GM19328 (cell line): Measurements from ENCODE around the gene IQSEC2.

Source experiments
- ATAC-seq: cut with Tn5 transposase; IDR thresholded peaks from one replicate; pipeline ENCODE4 v1.9.1; 2021; ENCODE audit warnings: mild to moderate bottlenecking, moderate library complexity; ENCODE audit not compliant: unreplicated experiment

IQSEC2 gene

DNA sequence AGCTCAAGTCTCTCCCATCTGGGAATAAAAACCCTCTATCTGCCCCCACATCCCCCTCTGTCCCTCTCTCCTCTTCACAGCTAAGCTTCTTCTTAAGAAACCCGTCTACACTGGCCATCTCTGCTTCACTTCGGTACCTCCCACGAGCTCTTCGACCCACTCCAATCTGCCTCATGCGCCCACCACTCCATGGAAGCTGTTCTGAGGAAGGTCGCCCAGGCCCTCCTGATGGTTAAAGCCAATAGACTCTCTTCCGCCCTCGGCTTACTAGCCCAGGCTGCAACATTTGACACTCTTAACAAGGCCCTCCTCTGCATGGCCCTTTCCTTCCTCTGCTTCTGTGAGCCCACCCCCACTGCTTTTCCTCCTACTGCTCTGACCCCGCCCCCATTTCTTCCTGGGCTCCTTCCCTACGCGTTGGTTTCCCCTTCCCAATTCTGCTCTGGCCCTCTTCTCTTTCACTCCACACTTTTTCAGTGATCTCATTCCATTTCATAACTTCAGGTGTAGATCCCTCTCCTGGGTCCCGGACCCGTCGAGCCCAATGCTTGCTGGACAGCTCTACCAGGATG lies 11.8 kb downstream of the IQSEC2 start:
- ATAC-seq: no peak

DNA sequence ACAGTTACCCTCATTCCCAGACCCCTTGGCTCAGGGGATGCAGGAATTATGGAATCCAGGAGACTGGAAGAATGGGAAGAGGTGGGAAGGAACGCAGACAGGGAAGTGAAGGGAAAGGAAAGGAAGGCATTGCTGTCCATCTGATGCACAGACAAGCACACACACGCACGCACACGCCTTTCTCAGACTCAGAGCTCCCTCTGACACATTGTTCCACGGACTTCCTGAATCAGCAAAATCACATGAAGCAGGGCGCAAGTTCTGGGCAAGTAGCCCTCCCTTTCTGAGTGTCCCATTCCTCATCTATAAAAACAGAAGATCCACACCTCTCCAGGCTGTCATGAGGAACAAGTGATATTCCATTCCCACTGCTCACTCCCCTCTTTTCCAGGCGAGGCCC lies 13.2 kb downstream of the IQSEC2 start:
- no peak for ATAC-seq

DNA sequence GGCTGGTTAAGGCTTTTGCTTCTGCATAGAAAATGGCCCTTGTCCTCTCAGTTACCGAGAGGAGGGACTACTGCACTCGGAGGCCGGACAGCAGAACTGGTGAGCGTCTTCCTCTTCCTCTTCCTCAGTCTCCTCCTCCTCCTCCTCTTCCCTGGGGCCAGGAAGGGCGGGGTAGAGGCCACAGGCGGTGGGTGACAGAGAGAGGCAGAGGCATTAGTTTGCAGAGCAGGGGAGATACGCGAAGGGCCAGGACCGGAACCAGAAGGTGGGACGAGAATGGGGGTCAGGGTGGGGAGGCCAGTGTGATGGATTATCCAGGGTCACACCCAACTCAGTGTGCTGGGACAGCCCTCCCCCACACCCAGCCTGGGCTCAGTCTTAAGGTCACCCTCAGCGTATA lies 14.5 kb downstream of the IQSEC2 start:
- ATAC-seq: no peak

DNA sequence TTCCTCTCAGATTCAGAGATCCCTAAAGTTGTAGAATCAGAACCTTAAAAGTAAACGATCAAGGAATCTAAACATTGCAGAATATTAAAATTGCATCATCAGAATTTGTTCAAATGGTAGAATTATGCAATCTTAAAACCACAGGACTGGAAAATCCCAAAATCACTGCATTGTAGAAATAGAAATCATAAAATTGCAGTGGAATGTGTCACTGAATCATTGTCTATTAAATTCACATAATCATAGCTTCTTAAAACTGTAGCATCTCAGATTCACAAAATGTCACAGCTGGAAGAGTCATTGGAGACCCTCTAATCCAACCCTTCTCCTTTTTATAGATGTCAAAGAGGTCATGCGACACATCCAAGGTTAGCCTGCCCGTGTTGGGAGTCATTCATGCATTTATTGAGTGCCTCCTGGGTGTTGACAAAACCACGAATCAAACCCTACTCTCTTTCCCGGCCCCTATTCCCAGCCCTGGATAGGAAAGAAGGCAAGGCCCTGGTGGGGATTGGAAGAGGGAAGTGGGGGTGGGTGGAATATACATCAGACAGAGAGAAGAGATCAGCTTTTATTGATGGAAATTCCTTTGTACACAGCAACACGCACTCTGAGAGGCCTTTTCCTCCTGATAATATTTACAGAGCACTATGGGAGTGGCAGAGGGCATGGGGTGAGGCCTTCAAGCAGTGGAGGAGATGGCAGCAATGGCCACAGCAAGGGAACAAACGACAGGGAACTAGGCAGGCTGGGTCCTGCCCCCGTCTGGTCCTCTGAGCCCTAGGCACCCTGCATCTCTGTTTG lies 15.4 kb downstream of the IQSEC2 start:
- ATAC-seq: no peak

DNA sequence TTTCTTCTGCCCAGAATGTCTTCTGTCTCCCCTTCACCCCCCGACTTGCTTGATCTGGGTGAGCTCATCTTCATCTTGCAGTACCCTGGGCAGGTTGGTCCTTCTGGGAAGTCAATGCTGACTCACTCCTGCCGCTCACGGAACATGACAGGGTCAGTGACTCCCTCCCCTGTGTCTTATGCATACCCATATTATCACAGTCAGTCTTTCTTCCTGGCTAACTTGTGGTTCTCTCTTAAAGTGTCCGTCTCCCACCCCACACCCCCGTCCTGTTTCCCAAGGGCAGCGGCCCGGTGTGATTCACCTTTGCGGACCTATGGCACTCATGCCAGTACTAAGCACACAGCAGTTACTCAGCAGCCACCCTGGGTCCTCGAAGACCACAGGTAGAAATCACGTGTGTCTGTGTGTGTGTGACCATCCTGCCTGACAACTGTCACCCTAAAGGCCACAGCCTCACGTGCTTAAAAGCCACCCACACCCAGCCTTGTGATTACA lies 17.7 kb downstream of the IQSEC2 start:
- no peak for ATAC-seq

DNA sequence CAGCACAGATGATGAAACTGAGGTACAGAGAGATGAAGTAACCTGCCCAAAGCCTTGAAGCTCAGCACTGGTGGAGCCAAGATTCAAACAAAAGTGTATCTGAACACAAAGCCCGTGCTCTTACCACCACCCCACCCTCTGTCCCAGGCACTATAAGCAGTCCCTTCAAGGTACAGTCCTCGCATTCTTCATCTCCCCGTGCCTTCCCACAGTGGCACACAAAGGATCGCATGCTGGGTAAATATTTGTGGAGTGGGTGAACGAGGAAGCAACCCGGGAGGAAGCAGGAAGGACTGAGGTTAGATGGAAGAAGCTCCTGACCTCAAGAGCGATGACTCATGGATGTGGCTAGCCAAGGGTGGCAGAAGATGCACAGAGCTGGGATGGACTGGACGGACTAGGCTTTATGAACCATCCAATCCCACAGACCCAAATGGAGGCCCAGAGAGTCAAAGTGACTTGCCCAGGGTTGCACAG lies 18.4 kb downstream of the IQSEC2 start:
- no peak for ATAC-seq

DNA sequence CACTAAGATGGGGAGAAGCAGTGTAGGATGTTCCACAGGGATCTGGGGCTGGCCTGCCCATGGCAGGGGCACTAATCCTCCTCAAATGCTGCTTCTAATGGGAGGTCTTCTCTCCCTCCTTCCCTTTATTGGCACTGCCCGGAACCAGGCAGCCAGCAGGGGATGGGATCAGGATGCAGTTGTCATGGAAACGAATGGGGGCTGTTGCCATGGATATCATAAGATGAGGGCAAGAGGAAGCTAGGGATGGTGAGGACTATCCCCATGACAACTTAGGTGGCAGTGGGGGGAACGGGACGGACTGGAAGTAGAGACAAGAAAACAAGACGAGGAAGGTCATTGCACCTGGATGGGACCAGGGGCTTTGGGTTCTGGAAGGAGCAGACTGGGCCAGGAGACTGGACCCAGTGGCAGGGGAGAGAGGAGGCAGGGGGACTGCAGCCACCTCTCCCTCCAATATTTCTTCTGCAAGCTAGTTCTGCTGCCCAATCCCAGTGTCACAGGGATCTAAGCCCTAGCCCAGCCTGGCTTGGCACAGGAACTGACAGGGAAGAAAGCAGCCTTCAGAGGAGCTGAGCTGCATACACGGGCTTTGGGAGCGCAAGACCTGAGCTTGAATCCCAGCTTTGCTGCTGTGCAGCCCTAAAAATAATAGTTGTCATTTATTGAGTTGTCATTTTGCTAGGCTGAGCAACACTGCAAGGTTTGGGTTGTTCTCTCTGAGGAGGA lies 19.0 kb downstream of the IQSEC2 start:
- no peak for ATAC-seq

DNA sequence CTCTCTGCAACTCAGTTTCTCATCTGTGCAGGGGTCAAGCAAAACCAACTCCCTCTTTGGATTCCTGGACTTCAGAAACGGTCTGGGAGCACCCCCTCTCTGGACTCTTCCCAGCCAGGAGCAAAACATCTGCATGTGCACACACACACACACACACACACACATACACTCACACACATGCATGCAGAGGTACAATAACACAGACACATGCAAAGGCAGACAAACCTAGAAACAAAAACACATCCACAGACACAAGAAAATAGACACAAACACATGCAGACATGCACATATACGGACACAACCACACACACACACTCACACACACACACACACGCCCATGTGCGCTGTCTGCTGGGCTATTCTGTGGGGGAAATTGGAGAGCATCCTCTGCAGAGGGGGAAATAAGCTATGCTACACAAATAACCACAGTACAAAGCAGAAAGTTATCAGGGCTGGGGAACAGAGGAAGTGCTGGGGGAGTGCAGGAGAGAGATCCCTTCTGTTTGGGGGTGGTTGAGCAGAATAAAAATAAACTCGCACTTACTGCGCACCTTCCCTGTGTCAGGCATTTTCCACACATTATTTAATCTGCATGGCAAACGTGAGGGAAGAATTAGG lies 19.9 kb downstream of the IQSEC2 start:
- no peak for ATAC-seq

DNA sequence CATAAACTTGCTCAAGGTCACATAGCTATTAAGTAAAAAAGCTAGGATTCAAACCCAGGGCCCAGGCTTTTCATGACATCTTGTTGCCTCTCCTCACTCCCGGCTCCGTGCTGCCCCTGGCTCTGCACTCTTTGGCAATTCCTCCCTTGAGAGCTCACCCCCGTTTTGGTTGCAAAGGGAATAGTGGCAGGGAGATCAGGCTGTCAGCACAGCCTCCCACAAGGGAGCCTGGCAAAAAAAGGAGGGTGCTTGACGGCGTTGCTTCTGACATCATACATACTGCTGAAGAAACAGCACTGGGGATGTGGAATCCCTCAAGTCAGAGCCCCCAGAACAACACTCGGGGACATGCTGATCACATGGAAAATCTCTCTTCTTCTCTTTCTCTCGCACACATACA lies 20.5 kb downstream of the IQSEC2 start:
- ATAC-seq: no peak

DNA sequence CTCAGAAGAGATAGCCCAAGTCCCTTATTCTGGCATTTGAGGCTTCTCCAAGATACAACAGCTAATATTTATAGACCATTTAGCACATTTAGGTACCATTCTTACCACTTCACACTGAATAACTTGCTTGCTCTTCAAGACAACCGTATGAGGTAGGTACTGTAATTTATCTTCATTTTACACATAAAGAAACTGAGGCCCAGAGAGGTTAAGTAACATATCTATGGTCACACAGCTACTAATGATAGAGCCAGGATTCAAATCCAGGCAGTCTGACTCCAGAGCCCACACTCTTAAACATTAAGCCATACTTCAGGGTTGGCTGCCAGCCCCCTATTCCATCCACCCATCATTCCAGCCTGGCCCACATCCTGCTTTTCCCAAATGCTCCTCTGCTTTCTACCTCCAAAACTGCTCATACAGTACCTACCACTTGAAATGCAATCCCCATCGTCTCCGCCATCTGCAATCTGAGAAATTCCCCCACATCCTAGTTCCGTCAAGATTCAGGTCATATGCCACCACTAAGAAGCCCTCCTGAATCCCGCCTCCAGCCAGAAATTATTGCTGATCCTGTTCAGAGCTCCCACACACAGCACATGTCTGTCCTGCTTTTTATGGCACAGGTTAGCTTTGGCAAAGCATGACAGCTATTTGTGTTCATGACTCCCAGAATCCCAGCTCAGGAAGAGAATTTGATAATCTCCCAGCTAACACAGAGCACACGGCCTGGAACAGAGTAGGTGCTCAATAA lies 23.5 kb downstream of the IQSEC2 start:
- no peak for ATAC-seq

DNA sequence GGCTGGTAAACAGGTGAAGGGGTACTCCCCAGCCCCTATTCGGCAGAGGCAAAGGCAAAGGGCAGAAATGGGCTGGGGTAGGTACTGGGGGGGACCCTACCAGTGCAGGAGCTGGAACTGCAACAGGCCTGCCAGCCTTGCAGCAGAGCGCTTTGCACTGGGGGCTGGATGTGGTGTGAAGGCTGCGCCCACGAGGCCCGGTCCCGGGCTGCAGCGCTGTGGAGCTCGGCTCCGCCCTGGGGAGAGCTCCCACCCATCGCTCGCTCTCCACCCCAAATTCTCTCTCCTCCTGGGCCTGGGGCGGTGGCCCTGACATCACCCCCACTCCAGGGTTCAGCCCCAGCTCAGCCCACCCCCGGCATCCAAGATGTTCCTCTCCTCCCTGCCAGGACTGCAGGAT lies 24.2 kb downstream of the IQSEC2 start:
- no peak for ATAC-seq

DNA sequence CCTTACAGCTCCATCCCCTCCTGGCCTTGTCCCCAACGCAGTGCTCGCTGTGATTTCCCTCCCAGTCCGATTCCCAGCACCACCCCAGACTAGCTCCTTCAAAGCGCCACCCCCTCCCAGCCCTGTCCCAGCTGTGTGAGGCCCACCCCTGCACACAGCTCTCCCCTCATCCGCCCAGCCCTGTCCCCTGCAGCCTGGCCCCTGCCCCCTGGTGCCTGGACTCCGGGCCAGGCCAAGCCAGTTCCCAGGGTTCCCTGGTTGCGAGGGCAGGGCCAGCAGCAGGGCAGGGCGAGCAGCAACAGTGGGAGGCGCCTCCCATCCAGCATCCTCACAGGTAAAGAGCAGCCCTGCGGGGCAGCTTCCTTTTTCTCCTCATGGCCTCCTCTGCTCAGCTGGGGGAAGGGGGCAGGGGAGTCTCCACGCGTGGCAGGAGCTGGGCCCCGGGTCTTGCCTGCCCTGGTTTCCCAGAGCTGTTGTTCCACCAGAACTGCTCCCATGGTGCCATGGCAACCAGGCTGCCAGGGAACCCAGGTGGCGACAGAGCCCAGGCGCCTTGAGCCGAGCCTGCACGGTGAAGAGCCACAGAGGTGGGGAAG lies 24.8 kb downstream of the IQSEC2 start:
- ATAC-seq: no peak

DNA sequence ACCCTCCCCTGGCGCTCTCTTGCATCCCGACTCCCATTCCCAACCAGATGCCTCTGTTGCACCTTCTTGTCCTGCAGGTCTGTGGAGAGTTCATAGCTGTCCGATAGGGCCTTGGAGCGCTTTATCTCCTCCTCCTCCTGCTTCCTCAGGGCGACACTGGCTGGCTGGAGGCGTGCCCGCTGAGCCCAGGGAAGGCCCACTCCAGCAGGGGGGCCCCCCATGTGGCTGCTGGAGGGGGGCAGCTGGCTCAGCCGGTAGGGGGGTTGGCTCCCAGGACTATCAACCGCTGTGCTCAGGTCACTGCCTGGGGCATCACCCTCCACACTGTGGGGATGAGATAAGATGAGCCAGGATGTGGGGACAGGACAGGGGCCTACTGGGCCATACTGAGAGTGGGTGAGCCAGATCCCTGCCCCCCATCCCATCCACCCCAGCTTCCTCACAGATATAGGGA lies 25.6 kb downstream of the IQSEC2 start:
- no peak for ATAC-seq

DNA sequence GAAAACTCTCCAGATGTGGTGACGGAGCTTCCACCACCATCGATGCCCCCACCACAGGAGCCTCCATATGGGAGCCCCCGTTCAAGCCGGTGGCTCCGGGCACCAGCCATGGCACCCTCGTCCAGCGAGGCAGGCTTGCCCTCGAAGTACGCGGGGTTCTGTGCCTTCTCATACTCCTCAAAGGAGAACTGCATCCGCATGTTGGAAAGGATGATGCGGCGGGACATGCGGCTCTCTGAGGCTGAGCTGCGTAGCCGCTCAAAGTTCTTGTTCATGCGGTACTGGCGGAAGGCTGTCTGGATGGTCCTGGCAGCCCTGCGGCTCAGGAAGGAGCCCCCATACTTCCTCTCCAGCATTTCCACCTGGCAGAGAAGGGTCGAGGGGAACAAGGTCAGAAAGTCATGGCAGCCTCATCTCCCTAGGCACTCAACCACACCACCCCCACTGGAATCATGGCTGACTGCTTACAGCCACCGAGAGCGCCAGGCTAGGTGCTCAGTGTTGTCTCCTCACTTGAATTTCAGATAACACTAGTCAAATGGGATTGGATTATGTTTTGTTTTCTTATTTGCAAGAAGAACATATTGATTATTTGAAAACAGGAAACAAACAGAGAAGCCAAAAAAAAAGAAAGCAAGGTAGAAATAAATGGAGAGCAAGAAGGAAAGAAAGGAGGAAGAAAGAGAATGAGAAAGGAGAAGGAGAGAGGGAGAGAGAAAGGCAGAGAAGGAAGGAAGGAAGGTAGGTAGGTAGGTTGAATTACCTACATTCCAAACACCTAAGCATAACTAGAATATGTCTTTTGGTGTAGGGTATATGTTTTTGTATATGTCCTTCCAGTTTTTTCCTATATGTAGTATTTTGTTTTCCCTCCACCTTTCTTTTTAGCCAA lies 26.6 kb downstream of the IQSEC2 start:
- no peak for ATAC-seq

DNA sequence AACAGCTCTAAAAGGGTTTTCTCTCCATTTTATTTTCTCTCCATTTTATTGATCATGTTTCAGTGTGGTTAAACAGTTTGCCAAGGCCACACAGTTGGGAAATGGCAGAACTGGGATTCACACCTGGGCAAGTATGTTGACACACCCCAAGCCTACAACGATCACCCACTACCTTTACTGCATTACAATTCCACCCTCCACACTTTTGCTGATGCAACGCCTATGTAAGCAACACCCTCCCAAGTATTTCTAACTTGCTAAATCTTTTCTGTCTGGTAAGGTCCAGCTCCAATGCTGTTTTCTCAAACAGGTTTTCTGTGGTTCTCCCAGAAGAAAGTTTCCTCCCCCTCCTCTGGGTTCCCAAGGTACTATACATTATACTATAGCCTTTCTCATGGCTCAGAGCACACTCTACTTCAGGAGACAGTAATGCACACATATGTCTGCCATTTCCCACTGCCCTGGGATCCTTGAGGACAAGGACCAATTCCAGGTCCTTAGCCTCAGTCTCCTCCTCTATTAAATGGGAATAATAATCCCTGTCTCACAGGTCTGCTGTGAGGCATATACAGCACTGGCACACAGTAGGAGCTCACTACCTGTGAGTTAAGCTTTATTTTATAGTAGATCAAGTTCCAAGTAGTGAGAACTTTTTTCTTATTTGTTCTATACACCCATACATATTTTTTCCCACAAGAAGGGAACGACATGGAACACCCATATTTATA lies 27.9 kb downstream of the IQSEC2 start:
- ATAC-seq: no peak

DNA sequence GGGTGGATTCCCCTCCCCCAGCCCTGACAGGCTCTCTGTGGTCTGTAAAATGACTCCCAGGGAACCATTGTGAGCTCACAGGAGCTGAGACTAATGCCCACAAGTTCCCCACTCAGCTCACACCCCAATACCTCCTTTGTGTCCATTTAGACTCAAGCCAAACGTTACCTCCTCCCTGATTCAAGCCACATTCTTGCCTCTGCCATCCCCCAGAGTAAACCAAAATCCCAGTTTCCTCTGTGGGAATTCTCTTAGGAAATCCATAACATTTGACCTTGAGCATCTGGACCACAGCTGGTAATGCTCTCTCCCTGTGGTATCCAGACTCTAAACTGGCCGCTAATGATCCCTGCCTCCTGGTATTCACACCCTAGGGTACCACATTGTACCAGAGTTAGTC lies 30.1 kb downstream of the IQSEC2 start:
- no peak for ATAC-seq

DNA sequence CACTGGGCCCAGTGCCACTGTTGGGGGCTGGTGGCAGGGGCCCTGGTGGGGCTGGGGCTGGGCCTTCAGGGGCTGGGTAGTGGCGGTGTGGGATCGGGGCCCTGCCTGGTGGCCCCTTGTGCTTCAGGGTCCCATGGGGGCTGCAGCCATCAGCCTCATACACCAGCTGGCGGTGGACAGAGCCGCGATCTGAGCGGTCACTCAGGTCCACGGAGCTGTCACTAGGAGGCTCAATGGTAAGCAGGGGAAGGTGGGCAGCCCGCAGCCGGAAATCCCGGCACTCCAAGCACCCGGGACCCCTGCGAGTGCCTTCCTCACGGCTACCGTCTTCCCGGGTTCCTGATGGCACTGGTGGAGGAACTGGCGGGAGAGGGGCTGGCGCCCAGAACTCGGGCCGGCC lies 30.8 kb downstream of the IQSEC2 start:
- ATAC-seq: no peak

DNA sequence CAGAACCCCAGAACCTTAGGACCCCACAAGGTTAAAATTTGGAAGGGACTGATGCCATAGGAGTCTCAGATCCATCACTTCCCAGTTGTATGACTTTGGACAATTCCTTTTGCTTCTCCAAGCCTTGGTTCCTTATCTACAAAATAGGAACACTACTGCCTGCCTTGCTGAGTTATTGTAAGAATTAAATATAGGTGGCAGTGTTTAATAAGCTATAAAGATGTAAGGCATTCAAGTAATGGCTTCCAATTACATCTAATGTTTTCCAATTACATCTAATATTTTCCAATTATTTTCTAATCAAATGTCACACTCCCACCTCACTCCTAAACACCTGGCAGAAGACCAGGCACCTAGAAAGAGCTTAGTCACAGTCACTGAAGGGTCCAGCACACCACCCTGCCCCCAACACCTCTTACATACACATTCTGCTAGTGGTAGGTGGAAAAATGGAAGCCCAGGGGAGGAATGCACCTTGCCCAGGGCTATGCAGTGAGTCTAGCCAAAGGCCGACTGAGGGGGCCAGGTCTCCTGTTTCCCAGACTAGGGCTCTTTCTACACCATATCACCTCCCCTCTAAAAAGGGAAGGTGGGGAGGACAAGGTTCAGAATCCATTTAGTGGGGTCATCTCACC lies 31.9 kb downstream of the IQSEC2 start:
- no peak for ATAC-seq
